Endothelial cell of umbilical vein (primary cell): ENCODE measurements around the gene SMAD1. TPM values are rescaled to one million over a fixed set of nuclear protein-coding genes. Genes with fewer than 3 reads are reported as not detected.

Experiments used
- BruUV-seq: library from RNA; stranded (reverse); fragments of 400-500 nt; replicated peaks from 2 replicates; lab custom pipeline; 2021; lab: Mats Ljungman, UMichigan
- CTCF ChIA-PET: fragments of 300-600, 350-600 bp; sonication (Branson Sonifier 250); formaldehyde crosslinking; loops from one replicate; lab custom pipeline; 2021; ENCODE audit warnings: antibody characterized with exemption, inconsistent platforms; lab: Charles Lee
- POLR2A ChIA-PET: fragments of 300-600, 350-600 bp; sonication (Branson Sonifier 250); formaldehyde crosslinking; loops from one replicate; lab custom pipeline; 2021; ENCODE audit warnings: antibody characterized with exemption, inconsistent platforms; lab: Charles Lee
- DNase-seq: peaks from one replicate; pipeline ENCODE4 v3.0.0-alpha.2; 2011; ENCODE audit warnings: low read depth, low spot score
- FAIRE-seq: peaks from 2 replicates; lab custom pipeline; 2011; peaks lifted over from hg19 to GRCh38; lab: Jason Lieb, UNC
- H2AFZ ChIP-seq: 2 replicates; pipeline ENCODE4 v1.6.0; 2012; ENCODE audit warnings: low read depth, low read length, control low read depth, inconsistent platforms
- H3K27ac ChIP-seq: 2 replicates; pipeline ENCODE4 v1.5.1; 2011; ENCODE audit warnings: low read depth, mild to moderate bottlenecking, control low read depth, low read length, moderate library complexity; ENCODE audit not compliant: insufficient read depth
- H3K27me3 ChIP-seq, 2 experiments: 2 replicates each; pipeline versions ENCODE4 v1.6.0 to v1.6.1; 2011; ENCODE audit warnings: low read length in 2 of 2, mixed read lengths in 1 of 2; ENCODE audit not compliant: control insufficient read depth in 2 of 2, insufficient read depth in 2 of 2
- H3K36me3 ChIP-seq, 2 experiments: 2 replicates in 1 of 2; 3 replicates in 1 of 2; pipeline ENCODE4 v1.5.1; 2011; ENCODE audit warnings: low read length in 2 of 2, mild to moderate bottlenecking in 1 of 2, moderate library complexity in 1 of 2; ENCODE audit not compliant: control insufficient read depth in 2 of 2, insufficient read depth in 2 of 2; ENCODE audit errors: extremely low read depth in 1 of 2
- H3K4me1 ChIP-seq: 3 replicates; pipeline ENCODE4 v1.5.1; 2011; ENCODE audit warnings: mild to moderate bottlenecking, low read length; ENCODE audit not compliant: control insufficient read depth, insufficient read depth; ENCODE audit errors: extremely low read depth
- H3K4me2 ChIP-seq: 2 replicates; pipeline ENCODE4 v1.6.1; 2011; ENCODE audit warnings: low read length, control low read depth, mixed read lengths; ENCODE audit not compliant: insufficient read depth
- H3K4me3 ChIP-seq, 3 experiments: fragments of 200-600 bp in 1 of 3; sonication (generic), shearing (Covaris generic) in 1 of 3; replicated peaks in 1 of 3; 2 replicates each; pipeline ENCODE4 v1.5.1; 2011 to 2016; ENCODE audit warnings: control low read depth in 3 of 3, low read length in 3 of 3, mild to moderate bottlenecking in 2 of 3, inconsistent platforms in 1 of 3, low read depth in 1 of 3, moderate library complexity in 1 of 3; ENCODE audit not compliant: insufficient read depth in 1 of 3
- H3K79me2 ChIP-seq: 2 replicates; pipeline ENCODE4 v1.6.0; 2012; ENCODE audit warnings: low read length, inconsistent platforms; ENCODE audit not compliant: control insufficient read depth, insufficient read depth
- H3K9ac ChIP-seq: replicated peaks from 2 replicates; pipeline ENCODE3; 2011; ENCODE audit warnings: low read length, control low read depth; ENCODE audit not compliant: insufficient read depth; ENCODE audit errors: extremely low read depth
- H3K9me1 ChIP-seq: replicated peaks from 3 replicates; pipeline ENCODE4 v1.6.0; 2011; ENCODE audit warnings: mild to moderate bottlenecking, low read length; ENCODE audit not compliant: control insufficient read depth, insufficient read depth; ENCODE audit errors: extremely low read depth
- H3K9me3 ChIP-seq: replicated peaks from 2 replicates; pipeline ENCODE4 v1.5.1; 2012; ENCODE audit warnings: low read length, inconsistent platforms; ENCODE audit not compliant: control insufficient read depth, insufficient read depth
- H4K20me1 ChIP-seq: replicated peaks from 2 replicates; pipeline ENCODE3; 2011; ENCODE audit warnings: mild to moderate bottlenecking, low read length; ENCODE audit not compliant: control insufficient read depth, insufficient read depth; ENCODE audit errors: extremely low read depth
- CTCF ChIP-seq, 2 donors: IDR thresholded peaks; 1 replicate in 1 of 2; 2 replicates in 1 of 2; pipeline ENCODE4 v1.5.1; 2011; ENCODE audit warnings: low read length in 2 of 2, mild to moderate bottlenecking in 2 of 2, moderate library complexity in 2 of 2, control low read depth in 1 of 2, inconsistent platforms in 1 of 2, low read depth in 1 of 2; ENCODE audit not compliant: insufficient read depth in 1 of 2; ENCODE audit errors: extremely low read depth in 1 of 2
- EZH2 ChIP-seq: IDR thresholded peaks from 2 replicates; pipeline ENCODE4 v1.6.1; 2012; ENCODE audit warnings: borderline replicate concordance, low read depth, mild to moderate bottlenecking, moderate library complexity, low read length, inconsistent platforms; ENCODE audit not compliant: severe bottlenecking
- FOS ChIP-seq: IDR thresholded peaks from 2 replicates; pipeline ENCODE4 v1.6.1; 2011; ENCODE audit warnings: mild to moderate bottlenecking, low read length, moderate library complexity, borderline replicate concordance; ENCODE audit not compliant: insufficient read depth
- GATA2 ChIP-seq: IDR thresholded peaks from 2 replicates; pipeline ENCODE4 v1.7.0; 2011; ENCODE audit warnings: low read depth, mild to moderate bottlenecking, moderate library complexity, mixed read lengths, low read length; ENCODE audit not compliant: insufficient read length, insufficient read depth
- JUN ChIP-seq: IDR thresholded peaks from 2 replicates; pipeline ENCODE4 v1.6.1; 2011; ENCODE audit warnings: borderline replicate concordance, low read depth; ENCODE audit not compliant: insufficient read length, insufficient read depth
- MAX ChIP-seq: IDR thresholded peaks from 2 replicates; pipeline ENCODE4 v1.6.1; 2011; ENCODE audit not compliant: insufficient read depth, insufficient read length
- MYC ChIP-seq: IDR thresholded peaks from one replicate; pipeline ENCODE4 v1.6.1; 2011; ENCODE audit warnings: mild to moderate bottlenecking, low read depth, low read length
- POLR2A ChIP-seq: IDR thresholded peaks from 2 replicates; pipeline ENCODE4 v1.6.1; 2012; ENCODE audit warnings: low read depth, mild to moderate bottlenecking, control low read depth, low read length
- POLR2AphosphoS5 ChIP-seq: IDR thresholded peaks from 2 replicates; pipeline ENCODE4 v1.6.1; 2012; ENCODE audit warnings: low read depth, mild to moderate bottlenecking, control low read depth, low read length, moderate library complexity; ENCODE audit not compliant: insufficient read depth
- dilution Hi-C: fragments of 300-500 bp; cut with MboI; formaldehyde crosslinking; loops from one replicate; pipeline ENCODE4 v1.15.0; 2019; ENCODE audit warnings: low sequenced_read_pairs; ENCODE audit not compliant: extremely low pct_ligation_motif_present
- intact Hi-C: fragments of 100-400 bp; cut with micrococcal nuclease; formaldehyde crosslinking; loops from one replicate; pipeline ENCODE4 v1.10.0; 2022
- polyA plus RNA-seq, 4 experiments: library from polyadenylated mRNA; depleted of rRNA in 3 of 4; stranded (reverse) in 3 of 4; unstranded in 1 of 4; fragments of >200 nt; gene quantifications; 2 replicates each; pipeline versions ENCODE4 v1.2.1 to v1.2.3, GENCODE V29; 2011 to 2012; ENCODE audit warnings: missing spikeins in 1 of 4
- total RNA-seq: library from RNA; stranded (reverse); gene quantifications from 2 replicates; pipeline ENCODE4 v1.2.3, GENCODE V29; 2021

SMAD1 gene
- total and polyA plus RNA-seq, 2 donors (not counting 3 experiments of a cell fraction or from before 2014, with no cell fraction given), result 101 to 116 TPM

- no TSS peak for BruUV-seq
- ChIA-PET CTCF (interaction anchor here (0.7 to 2.1 kb wide), 3 partner anchors 9 to 350 kb away, joined by 3 to 10 read pairs (median 5); no protein-coding TSS in a partner anchor), POLR2A (no interaction called here)
- H3K4me2 ChIP-seq, result no peak overlapping the region
- H3K79me2 ChIP-seq, result no peaks in the 10 kb centered on the region
- no peak overlapping the region for H3K9ac ChIP-seq
- no peak overlapping the region for H2AFZ ChIP-seq
- H3K27me3 ChIP-seq, result peaks cover 2 to 8% of the 10 kb centered on the region in 2 experiments
- no peak overlapping the region for H3K4me3 ChIP-seq
- no peaks in the 10 kb centered on the region for H3K9me1 ChIP-seq
- dilution Hi-C loops, result no loop called here
- H4K20me1 ChIP-seq, result no peaks in the 10 kb centered on the region
- no peak for TF ChIP-seq POLR2A
- no peak overlapping the region for H3K27ac ChIP-seq
- no peaks in the 10 kb centered on the region for H3K9me3 ChIP-seq
- DNase-seq (no peak), FAIRE-seq (no peak)
- no peaks in the 10 kb centered on the region for H3K36me3 ChIP-seq
- intact Hi-C loops, result no loop called here
- H3K4me1 ChIP-seq, result no peaks in the 10 kb centered on the region
Observed at GRCh38 chr4:145566086-145566708, 84.5 kb downstream of the SMAD1 start.

- ChIA-PET POLR2A (no interaction called here), CTCF (no interaction called here)
- Histone ChIP-seq H3K4me3 (no peak overlapping the region), H3K27ac (no peak overlapping the region), H2AFZ (no peak overlapping the region), H3K9me1 (no peaks in the 10 kb centered on the region), H3K9ac (no peak overlapping the region), H3K4me1 (no peaks in the 10 kb centered on the region), H3K4me2 (no peak overlapping the region), H3K27me3 (peaks cover 2 to 8% of the 10 kb centered on the region in 2 experiments), H3K79me2 (no peaks in the 10 kb centered on the region), H3K36me3 (no peaks in the 10 kb centered on the region), H3K9me3 (no peaks in the 10 kb centered on the region), H4K20me1 (no peaks in the 10 kb centered on the region)
- intact Hi-C loops (no loop called here), dilution Hi-C loops (no loop called here)
- TF ChIP-seq EZH2, result no peak
- TF ChIP-seq FOS, result no peak
- no peak for TF ChIP-seq GATA2
- no peak for TF ChIP-seq POLR2A
- TF ChIP-seq POLR2AphosphoS5, result no peak
- TF ChIP-seq JUN, result no peak
- TF ChIP-seq MAX, result no peak
- no peak for TF ChIP-seq CTCF (IDR thresholded peaks at IDR 0.05; ENCODE audit: extremely low read depth in 1 of 2, insufficient read depth in 1 of 2, low read depth in 1 of 2, low read length in 2 of 2)
- no peak for TF ChIP-seq MYC
- no TSS peak for BruUV-seq
- FAIRE-seq, result no peak
- no peak for DNase-seq
Observed at GRCh38 chr4:145566768-145567167, 85.1 kb downstream of the SMAD1 start.
